Neural cell (in vitro differentiated cells): ENCODE data around the gene CMTM7. TPM values are rescaled to one million over a fixed set of nuclear protein-coding genes. Genes with fewer than 3 reads are reported as not detected.

Experiments used
- H2AFZ ChIP-seq: fragments of 200-600, 300-800 bp; sonication (generic), shearing (Covaris generic); 2 replicates; pipeline ENCODE4 v1.6.0; 2014; ENCODE audit warnings: low read depth, mild to moderate bottlenecking, antibody characterized with exemption, low read length, moderate library complexity
- H3F3A ChIP-seq: fragments of 200-600 bp; shearing (Covaris generic); 2 replicates; pipeline ENCODE4 v1.6.1; 2016; ENCODE audit warnings: mild to moderate bottlenecking, moderate library complexity, mixed read lengths, antibody characterized with exemption, low read length; ENCODE audit not compliant: insufficient read depth, poor library complexity, severe bottlenecking
- H3K27ac ChIP-seq: fragments of 200-600, 300-800 bp; sonication (generic), shearing (Covaris generic); 2 replicates; pipeline ENCODE4 v1.5.1; 2014; ENCODE audit warnings: mild to moderate bottlenecking, low read length, moderate library complexity
- H3K27me3 ChIP-seq: fragments of 300-800, 200-600 bp; sonication (generic), shearing (Covaris generic); 2 replicates; pipeline ENCODE4 v1.6.0; 2014; ENCODE audit warnings: mild to moderate bottlenecking, low read depth, low read length, moderate library complexity; ENCODE audit not compliant: insufficient read depth
- H3K36me3 ChIP-seq: fragments of 300-800, 200-600 bp; sonication (generic), shearing (Covaris generic); 2 replicates; pipeline ENCODE4 v1.5.1; 2014; ENCODE audit warnings: mild to moderate bottlenecking, antibody characterized with exemption, low read length, moderate library complexity; ENCODE audit not compliant: insufficient read depth
- H3K4me2 ChIP-seq: fragments of 300-800, 200-600 bp; sonication (generic), shearing (Covaris generic); 2 replicates; pipeline ENCODE4 v1.6.0; 2014; ENCODE audit warnings: mild to moderate bottlenecking, low read length
- H3K4me3 ChIP-seq: fragments of 300-800, 200-600 bp; sonication (generic), shearing (Covaris generic); 2 replicates; pipeline ENCODE4 v1.5.1; 2014; ENCODE audit warnings: mild to moderate bottlenecking, low read length, moderate library complexity
- H3K79me2 ChIP-seq: fragments of 200-600 bp; shearing (Covaris generic); replicated peaks from 2 replicates; pipeline ENCODE4 v1.6.0; 2014; ENCODE audit warnings: mild to moderate bottlenecking, low read length, moderate library complexity; ENCODE audit not compliant: insufficient read depth
- H3K9ac ChIP-seq: fragments of 300-800, 200-600 bp; sonication (generic), shearing (Covaris generic); 2 replicates; pipeline ENCODE4 v1.6.1; 2016; ENCODE audit warnings: mild to moderate bottlenecking, low read length, mixed read lengths
- H3K9me2 ChIP-seq: fragments of 200-600 bp; shearing (Covaris generic); 2 replicates; pipeline ENCODE4 v1.6.1; 2016; ENCODE audit warnings: mild to moderate bottlenecking, low read length, mixed read lengths; ENCODE audit not compliant: insufficient read depth
- H3K9me3 ChIP-seq: fragments of 200-600, 300-800 bp; sonication (generic), shearing (Covaris generic); 2 replicates; pipeline ENCODE4 v1.6.1; 2016; ENCODE audit warnings: mild to moderate bottlenecking, mixed run types, low read length, moderate library complexity, mixed read lengths
- H4K20me1 ChIP-seq: fragments of 200-600 bp; shearing (Covaris generic); 2 replicates; pipeline ENCODE4 v1.6.1; 2016; ENCODE audit warnings: mild to moderate bottlenecking, mixed run types; ENCODE audit not compliant: insufficient read depth
- EP300 ChIP-seq: fragments of 450-650 bp; conservative IDR thresholded peaks from 2 replicates; pipeline ENCODE4 v1.6.1; 2014; ENCODE audit warnings: antibody characterized with exemption, mild to moderate bottlenecking, moderate library complexity; ENCODE audit not compliant: poor library complexity, severe bottlenecking
- EZH2 ChIP-seq: fragments of 200-600, 300-800 bp; shearing (Covaris generic), sonication (generic); IDR thresholded peaks from 2 replicates; pipeline ENCODE4 v1.6.1; 2014; ENCODE audit warnings: antibody characterized with exemption, low read length, borderline replicate concordance, mild to moderate bottlenecking; ENCODE audit not compliant: insufficient read depth, poor library complexity, severe bottlenecking
- MXI1 ChIP-seq: fragments of 450-650 bp; conservative IDR thresholded peaks from 2 replicates; pipeline ENCODE4 v1.6.1; 2014; ENCODE audit warnings: antibody characterized with exemption, mild to moderate bottlenecking; ENCODE audit not compliant: poor library complexity, severe bottlenecking
- POLR2AphosphoS5 ChIP-seq: IDR thresholded peaks from 2 replicates; pipeline ENCODE4 v1.6.1; 2012
- RAD21 ChIP-seq: fragments of 450-650 bp; conservative IDR thresholded peaks from 2 replicates; pipeline ENCODE4 v1.6.1; 2014; ENCODE audit warnings: antibody characterized with exemption, mild to moderate bottlenecking, moderate library complexity
- SMC3 ChIP-seq: fragments of 450-650 bp; conservative IDR thresholded peaks from 2 replicates; pipeline ENCODE4 v1.6.1; 2014; ENCODE audit warnings: antibody characterized with exemption, mild to moderate bottlenecking, moderate library complexity; ENCODE audit not compliant: poor library complexity
- TAF1 ChIP-seq: IDR thresholded peaks from 2 replicates; pipeline ENCODE4 v1.6.1; 2012; ENCODE audit warnings: low read depth
- polyA plus RNA-seq: library from polyadenylated mRNA; depleted of rRNA; stranded (reverse); fragments of >200 nt; gene quantifications from 2 replicates; pipeline ENCODE4 v1.2.3, GENCODE V29; 2014
- TF ChIP-seq, protein P1 (sequence below): IDR thresholded peaks from 2 replicates; pipeline ENCODE4 v1.6.1; 2012; ENCODE audit warnings: borderline replicate concordance
- TF ChIP-seq, protein P2 (sequence below): fragments of 450-650 bp; IDR thresholded peaks from 2 replicates; pipeline ENCODE4 v1.5.1; 2014; ENCODE audit warnings: antibody characterized with exemption, mild to moderate bottlenecking, moderate library complexity; ENCODE audit not compliant: poor library complexity, severe bottlenecking

The CMTM7 gene
- polyA plus RNA-seq, 1 donor from 2014 or later = 0.57 TPM

DNA sequence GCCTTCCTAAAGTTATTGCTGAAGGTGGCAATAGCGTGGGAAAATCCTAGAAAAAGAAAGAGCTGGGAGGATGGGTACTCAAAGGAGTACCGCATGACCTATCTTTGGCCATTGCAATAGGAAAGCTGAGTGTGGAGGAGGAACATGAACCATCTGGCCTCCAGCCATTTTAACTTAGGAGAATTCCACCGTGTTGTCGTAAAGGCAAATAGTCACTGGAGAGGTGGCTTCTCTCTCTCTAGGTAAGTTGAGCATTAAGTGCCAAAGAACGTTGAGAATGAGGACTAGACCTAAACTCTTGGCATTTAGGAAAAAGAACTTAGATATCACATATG lies 16.1 kb upstream of the CMTM7 start:
- H3K79me2 ChIP-seq = no peaks in the 10 kb centered on the region
- H3K4me3 ChIP-seq = no peak overlapping the region
- H3K27ac ChIP-seq = no peak overlapping the region
- H3K9ac ChIP-seq = no peak overlapping the region
- H3K36me3 ChIP-seq = no peaks in the 10 kb centered on the region
- TF ChIP-seq RAD21 (no peak), POLR2AphosphoS5 (no peak), SMC3 (no peak), EZH2 (no peak), TAF1 (no peak), MXI1 (no peak), EP300 (no peak)
- TF ChIP-seq, protein P1, sequence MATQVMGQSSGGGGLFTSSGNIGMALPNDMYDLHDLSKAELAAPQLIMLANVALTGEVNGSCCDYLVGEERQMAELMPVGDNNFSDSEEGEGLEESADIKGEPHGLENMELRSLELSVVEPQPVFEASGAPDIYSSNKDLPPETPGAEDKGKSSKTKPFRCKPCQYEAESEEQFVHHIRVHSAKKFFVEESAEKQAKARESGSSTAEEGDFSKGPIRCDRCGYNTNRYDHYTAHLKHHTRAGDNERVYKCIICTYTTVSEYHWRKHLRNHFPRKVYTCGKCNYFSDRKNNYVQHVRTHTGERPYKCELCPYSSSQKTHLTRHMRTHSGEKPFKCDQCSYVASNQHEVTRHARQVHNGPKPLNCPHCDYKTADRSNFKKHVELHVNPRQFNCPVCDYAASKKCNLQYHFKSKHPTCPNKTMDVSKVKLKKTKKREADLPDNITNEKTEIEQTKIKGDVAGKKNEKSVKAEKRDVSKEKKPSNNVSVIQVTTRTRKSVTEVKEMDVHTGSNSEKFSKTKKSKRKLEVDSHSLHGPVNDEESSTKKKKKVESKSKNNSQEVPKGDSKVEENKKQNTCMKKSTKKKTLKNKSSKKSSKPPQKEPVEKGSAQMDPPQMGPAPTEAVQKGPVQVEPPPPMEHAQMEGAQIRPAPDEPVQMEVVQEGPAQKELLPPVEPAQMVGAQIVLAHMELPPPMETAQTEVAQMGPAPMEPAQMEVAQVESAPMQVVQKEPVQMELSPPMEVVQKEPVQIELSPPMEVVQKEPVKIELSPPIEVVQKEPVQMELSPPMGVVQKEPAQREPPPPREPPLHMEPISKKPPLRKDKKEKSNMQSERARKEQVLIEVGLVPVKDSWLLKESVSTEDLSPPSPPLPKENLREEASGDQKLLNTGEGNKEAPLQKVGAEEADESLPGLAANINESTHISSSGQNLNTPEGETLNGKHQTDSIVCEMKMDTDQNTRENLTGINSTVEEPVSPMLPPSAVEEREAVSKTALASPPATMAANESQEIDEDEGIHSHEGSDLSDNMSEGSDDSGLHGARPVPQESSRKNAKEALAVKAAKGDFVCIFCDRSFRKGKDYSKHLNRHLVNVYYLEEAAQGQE = no peak
- TF ChIP-seq, protein P2, sequence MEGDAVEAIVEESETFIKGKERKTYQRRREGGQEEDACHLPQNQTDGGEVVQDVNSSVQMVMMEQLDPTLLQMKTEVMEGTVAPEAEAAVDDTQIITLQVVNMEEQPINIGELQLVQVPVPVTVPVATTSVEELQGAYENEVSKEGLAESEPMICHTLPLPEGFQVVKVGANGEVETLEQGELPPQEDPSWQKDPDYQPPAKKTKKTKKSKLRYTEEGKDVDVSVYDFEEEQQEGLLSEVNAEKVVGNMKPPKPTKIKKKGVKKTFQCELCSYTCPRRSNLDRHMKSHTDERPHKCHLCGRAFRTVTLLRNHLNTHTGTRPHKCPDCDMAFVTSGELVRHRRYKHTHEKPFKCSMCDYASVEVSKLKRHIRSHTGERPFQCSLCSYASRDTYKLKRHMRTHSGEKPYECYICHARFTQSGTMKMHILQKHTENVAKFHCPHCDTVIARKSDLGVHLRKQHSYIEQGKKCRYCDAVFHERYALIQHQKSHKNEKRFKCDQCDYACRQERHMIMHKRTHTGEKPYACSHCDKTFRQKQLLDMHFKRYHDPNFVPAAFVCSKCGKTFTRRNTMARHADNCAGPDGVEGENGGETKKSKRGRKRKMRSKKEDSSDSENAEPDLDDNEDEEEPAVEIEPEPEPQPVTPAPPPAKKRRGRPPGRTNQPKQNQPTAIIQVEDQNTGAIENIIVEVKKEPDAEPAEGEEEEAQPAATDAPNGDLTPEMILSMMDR = no peak
- H3F3A ChIP-seq = no peaks in the 10 kb centered on the region
- no peak overlapping the region for H3K4me2 ChIP-seq
- H4K20me1 ChIP-seq = no peaks in the 10 kb centered on the region
- no peaks in the 10 kb centered on the region for H3K27me3 ChIP-seq
- no peak overlapping the region for H2AFZ ChIP-seq
- no peaks in the 10 kb centered on the region for H3K9me2 ChIP-seq
- no peaks in the 10 kb centered on the region for H3K9me3 ChIP-seq

DNA sequence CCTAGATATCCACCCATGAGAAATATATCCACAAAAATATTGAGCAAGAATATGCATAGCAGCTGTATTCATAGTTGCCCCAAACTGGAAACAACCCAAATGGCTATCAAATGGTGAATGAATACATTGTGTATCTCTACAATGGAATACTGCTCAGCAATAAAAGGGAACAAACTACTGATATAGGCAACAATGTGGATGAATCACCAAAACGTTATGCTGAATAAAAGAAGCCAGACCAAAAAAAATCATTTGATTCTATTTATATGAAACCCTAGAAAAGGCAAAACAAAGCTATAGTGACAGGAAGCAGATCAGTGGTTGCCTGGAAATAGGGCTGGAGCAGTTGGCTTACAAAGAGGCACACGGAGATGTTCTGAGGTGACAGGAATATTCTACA lies 15.5 kb upstream of the CMTM7 start:
- H3K9me3 ChIP-seq = no peaks in the 10 kb centered on the region
- no peaks in the 10 kb centered on the region for H3K79me2 ChIP-seq
- H3K27me3 ChIP-seq = no peaks in the 10 kb centered on the region
- no peaks in the 10 kb centered on the region for H3K9me2 ChIP-seq
- no peak overlapping the region for H3K4me2 ChIP-seq
- TF ChIP-seq SMC3 = no peak
- TF ChIP-seq POLR2AphosphoS5 = no peak
- H3F3A ChIP-seq = no peaks in the 10 kb centered on the region
- H4K20me1 ChIP-seq = no peaks in the 10 kb centered on the region
- no peaks in the 10 kb centered on the region for H3K36me3 ChIP-seq
- no peak overlapping the region for H3K27ac ChIP-seq
- H3K4me3 ChIP-seq = no peak overlapping the region
- H2AFZ ChIP-seq = no peak overlapping the region
- H3K9ac ChIP-seq = no peak overlapping the region
